ENCODE results near the gene UCP3.

UCP3 gene

DNA sequence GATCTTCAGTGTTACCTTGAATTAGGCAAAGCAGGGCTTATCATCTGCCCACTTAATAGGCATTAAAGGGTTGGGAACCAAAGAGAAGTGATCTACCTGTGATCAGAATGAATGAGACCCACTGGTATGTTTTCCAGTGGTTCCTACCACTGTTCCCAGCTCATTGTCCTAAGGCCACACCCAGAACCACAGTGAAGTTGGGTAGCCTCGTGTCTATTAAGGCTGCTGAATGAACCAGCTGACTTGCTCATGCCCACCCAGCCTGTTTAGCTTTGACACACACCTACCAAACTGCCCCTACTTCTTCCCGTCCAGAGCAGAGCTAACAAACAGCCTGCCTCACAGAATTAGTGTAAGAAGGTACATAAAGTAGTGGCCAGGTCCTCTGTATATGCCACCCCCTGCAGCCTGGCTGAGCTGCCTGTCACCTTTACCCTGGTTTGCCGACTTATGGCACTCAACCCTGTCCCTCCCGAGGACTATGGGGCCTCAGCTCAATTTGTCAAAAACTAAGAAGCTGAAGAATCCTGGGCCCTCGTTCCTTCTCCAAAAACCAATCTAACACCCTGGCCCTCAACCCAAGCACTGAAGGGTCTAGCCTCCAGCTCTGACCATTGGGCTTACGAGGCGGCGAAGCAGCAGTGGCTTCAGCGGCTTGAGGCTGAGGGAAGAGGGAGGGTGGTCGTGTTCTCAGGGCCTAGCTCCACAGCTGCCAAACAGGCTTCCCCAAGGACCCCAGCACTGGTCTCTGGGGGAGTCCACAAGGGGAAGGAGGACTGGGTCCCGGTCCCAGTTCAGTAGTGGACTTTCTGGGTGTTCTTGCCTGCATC, 36.0 kb downstream of the UCP3 start:
- Histone ChIP-seq H3K36me3 (replicated peaks; ENCODE audit: low read depth, low read length) (peaks cover 46% of the 10 kb centered on the region), H3K4me1 (ENCODE audit: low read length) (peaks cover 28% of the 10 kb centered on the region), H3K27me3 (ENCODE audit: low read depth, low read length) (no peaks in the 10 kb centered on the region), H4K20me1 (ENCODE audit: insufficient read depth, low read length) (peaks cover 56% of the 10 kb centered on the region), H2AFZ (ENCODE audit: low read depth, low read length) (no peak overlapping the region), H3K9me3 (ENCODE audit: insufficient read depth, low read length) (no peaks in the 10 kb centered on the region), H3K9ac (ENCODE audit: low read length) (no peak overlapping the region), H3K4me2 (ENCODE audit: low read length) (no peak overlapping the region), H3K79me2 (ENCODE audit: low read length) (peaks cover 7% of the 10 kb centered on the region), H3K27ac (ENCODE audit: low read length) (peak overlapping the region; percentile 54), H3K4me3 (ENCODE audit: low read length) (no peak overlapping the region)
- TF ChIP-seq, protein P1, sequence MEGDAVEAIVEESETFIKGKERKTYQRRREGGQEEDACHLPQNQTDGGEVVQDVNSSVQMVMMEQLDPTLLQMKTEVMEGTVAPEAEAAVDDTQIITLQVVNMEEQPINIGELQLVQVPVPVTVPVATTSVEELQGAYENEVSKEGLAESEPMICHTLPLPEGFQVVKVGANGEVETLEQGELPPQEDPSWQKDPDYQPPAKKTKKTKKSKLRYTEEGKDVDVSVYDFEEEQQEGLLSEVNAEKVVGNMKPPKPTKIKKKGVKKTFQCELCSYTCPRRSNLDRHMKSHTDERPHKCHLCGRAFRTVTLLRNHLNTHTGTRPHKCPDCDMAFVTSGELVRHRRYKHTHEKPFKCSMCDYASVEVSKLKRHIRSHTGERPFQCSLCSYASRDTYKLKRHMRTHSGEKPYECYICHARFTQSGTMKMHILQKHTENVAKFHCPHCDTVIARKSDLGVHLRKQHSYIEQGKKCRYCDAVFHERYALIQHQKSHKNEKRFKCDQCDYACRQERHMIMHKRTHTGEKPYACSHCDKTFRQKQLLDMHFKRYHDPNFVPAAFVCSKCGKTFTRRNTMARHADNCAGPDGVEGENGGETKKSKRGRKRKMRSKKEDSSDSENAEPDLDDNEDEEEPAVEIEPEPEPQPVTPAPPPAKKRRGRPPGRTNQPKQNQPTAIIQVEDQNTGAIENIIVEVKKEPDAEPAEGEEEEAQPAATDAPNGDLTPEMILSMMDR (IDR thresholded peaks at IDR 0.05; ENCODE audit: low read depth, low read length): no peak
- TF ChIP-seq EZH2phosphoT487 (IDR thresholded peaks at IDR 0.05; ENCODE audit: low read depth): no peak

DNA sequence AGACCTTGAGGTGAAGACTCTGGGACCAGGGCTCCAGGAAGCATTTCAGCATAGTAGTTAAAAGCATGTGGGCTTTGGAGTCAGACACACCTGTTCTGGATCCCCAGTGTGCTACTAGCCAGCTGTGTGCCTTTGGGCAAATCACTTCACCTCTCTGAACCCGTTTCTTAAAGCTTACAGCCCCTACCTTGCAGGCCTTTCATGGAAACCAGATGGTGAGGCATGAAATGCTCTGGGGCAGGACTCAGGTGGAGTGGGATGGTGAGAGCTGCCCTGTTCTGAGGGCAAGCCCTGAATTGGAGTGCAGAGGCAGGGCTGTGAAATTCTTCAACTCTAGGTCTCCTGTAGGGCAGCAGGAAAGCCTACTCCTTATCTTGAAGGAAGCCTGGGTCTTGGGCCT, 36.7 kb downstream of the UCP3 start:
- Histone ChIP-seq H3K4me1 (ENCODE audit: low read length) (peaks cover 24% of the 10 kb centered on the region), H3K4me2 (ENCODE audit: low read length) (no peak overlapping the region), H2AFZ (ENCODE audit: low read depth, low read length) (no peak overlapping the region), H3K79me2 (ENCODE audit: low read length) (peaks cover under 1% of the 10 kb centered on the region; the same call in 1 of the 2 replicates), H3K4me3 (ENCODE audit: low read length) (no peak overlapping the region), H3K9ac (ENCODE audit: low read length) (no peak overlapping the region), H3K36me3 (replicated peaks; ENCODE audit: low read depth, low read length) (peaks cover 40% of the 10 kb centered on the region), H3K9me3 (ENCODE audit: insufficient read depth, low read length) (no peaks in the 10 kb centered on the region), H4K20me1 (ENCODE audit: insufficient read depth, low read length) (peaks cover 49% of the 10 kb centered on the region), H3K27me3 (ENCODE audit: low read depth, low read length) (no peaks in the 10 kb centered on the region), H3K27ac (ENCODE audit: low read length) (peak overlapping the region; percentile 54)
- TF ChIP-seq, protein P1 (IDR thresholded peaks at IDR 0.05; ENCODE audit: low read depth, low read length): no peak
- no peak for TF ChIP-seq EZH2phosphoT487 (IDR thresholded peaks at IDR 0.05; ENCODE audit: low read depth)

DNA sequence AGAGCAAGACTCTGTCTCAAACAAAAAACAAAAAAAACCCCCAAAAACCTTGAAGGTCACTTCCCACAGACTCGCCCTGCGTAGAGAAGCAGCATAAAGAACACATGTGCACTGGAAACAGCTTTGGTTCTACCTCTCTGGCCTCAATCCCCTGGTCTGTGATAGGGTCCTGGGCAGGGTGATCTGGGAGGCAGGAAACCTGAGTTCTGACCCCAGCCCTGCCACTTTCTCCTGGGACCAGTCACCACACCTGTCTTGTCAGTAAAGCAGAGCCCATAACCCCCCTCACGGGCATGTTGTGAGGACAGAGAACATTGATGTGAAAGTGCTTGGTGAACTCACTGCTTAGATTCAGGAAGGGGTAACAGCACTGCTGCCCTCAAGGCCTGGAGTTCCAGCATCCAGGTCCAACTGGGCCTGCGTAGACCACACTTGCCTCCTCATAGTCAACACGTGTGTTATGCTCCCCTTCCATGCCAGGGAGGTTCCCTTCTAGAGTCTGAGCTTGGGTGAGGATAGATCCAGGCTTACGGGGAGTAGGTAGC, 37.6 kb downstream of the UCP3 start:
- Histone ChIP-seq H3K79me2 (ENCODE audit: low read length) (no peaks in the 10 kb centered on the region), H3K9me3 (ENCODE audit: insufficient read depth, low read length) (no peaks in the 10 kb centered on the region), H3K27me3 (ENCODE audit: low read depth, low read length) (peaks cover 1% of the 10 kb centered on the region; the same call in 1 of the 2 replicates), H3K4me2 (ENCODE audit: low read length) (0 out of 2 replicates have a peak overlapping the region, but pooled peaks have one; percentile 17), H2AFZ (ENCODE audit: low read depth, low read length) (no peak overlapping the region), H3K4me1 (ENCODE audit: low read length) (peaks cover 26% of the 10 kb centered on the region), H4K20me1 (ENCODE audit: insufficient read depth, low read length) (peaks cover 40% of the 10 kb centered on the region), H3K27ac (ENCODE audit: low read length) (peak overlapping the region; percentile 43), H3K4me3 (ENCODE audit: low read length) (no peak overlapping the region), H3K36me3 (replicated peaks; ENCODE audit: low read depth, low read length) (peaks cover 30% of the 10 kb centered on the region), H3K9ac (ENCODE audit: low read length) (no peak overlapping the region)
- no peak for TF ChIP-seq EZH2phosphoT487 (IDR thresholded peaks at IDR 0.05; ENCODE audit: low read depth)
- TF ChIP-seq, protein P1 (IDR thresholded peaks at IDR 0.05; ENCODE audit: low read depth, low read length): no peak

DNA sequence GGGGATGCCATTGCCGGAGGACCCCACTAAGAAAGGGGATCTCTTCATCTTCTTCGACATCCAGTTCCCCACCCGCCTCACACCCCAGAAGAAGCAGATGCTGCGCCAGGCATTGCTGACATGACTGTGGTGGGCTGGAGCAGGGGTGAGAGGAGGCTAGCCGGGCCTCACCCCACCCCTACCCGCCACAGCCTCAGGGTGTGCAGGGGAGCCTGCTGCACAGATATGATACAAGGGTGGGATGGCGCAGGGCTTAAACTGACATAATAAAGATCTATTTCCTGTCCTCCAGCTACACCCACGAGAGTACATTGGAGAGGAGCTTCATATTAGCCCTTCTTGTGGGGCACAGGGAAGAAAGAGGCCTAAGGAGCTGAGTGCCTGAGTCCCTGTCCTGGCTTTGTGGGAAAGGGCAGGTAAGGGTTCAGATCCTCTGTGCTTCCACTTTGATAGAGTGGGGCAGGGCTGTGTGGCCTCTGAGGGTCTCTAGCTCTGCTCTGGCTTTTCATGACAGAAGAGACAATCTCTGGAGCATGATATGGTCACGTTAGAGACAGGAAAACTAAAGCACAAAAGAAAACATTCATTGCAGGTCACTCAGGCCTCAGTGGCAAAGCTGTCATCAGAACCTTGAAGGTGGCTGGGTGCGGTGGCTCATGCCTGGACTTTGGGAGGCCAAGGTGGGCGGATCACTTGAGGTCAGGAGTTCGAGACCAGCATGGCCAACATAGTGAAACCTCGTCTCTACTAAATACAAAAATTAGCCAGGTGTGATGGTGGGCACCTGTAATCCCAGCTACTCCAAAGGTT, 38.7 kb downstream of the UCP3 start:
- no peak overlapping the region for H3K27ac ChIP-seq (ENCODE audit: low read length)
- H4K20me1 ChIP-seq (ENCODE audit: insufficient read depth, low read length): peaks cover 31% of the 10 kb centered on the region
- TF ChIP-seq EZH2phosphoT487 (IDR thresholded peaks at IDR 0.05; ENCODE audit: low read depth): no peak
- TF ChIP-seq, protein P1 (IDR thresholded peaks at IDR 0.05; ENCODE audit: low read depth, low read length): no peak
- H3K4me2 ChIP-seq (ENCODE audit: low read length): no peak overlapping the region
- no peak overlapping the region for H3K4me3 ChIP-seq (ENCODE audit: low read length)
- peaks cover 31% of the 10 kb centered on the region for H3K4me1 ChIP-seq (ENCODE audit: low read length)
- no peaks in the 10 kb centered on the region for H3K79me2 ChIP-seq (ENCODE audit: low read length)
- no peak overlapping the region for H2AFZ ChIP-seq (ENCODE audit: low read depth, low read length)
- H3K9ac ChIP-seq (ENCODE audit: low read length): no peak overlapping the region
- H3K9me3 ChIP-seq (ENCODE audit: insufficient read depth, low read length): no peaks in the 10 kb centered on the region
- H3K36me3 ChIP-seq (replicated peaks; ENCODE audit: low read depth, low read length): peaks cover 23% of the 10 kb centered on the region
- peaks cover 12% of the 10 kb centered on the region for H3K27me3 ChIP-seq (ENCODE audit: low read depth, low read length)
